Neuronal stem cell (in vitro differentiated cells): ENCODE data around the gene ATP6V1G2.

ENCODE experiments used
- DNase-seq: peaks from one replicate; pipeline ENCODE4 v3.0.0-alpha.2; 2013; ENCODE audit warnings: low spot score
- H2AFZ ChIP-seq: one replicate; pipeline ENCODE4 v1.6.1; 2013; ENCODE audit warnings: mild to moderate bottlenecking, low read length, inconsistent platforms
- H2AK5ac ChIP-seq: 2 replicates; pipeline ENCODE4 v1.6.1; 2013; ENCODE audit warnings: low read depth, mild to moderate bottlenecking, inconsistent platforms, low read length, moderate library complexity, mixed read lengths
- H2BK120ac ChIP-seq: 2 replicates; pipeline ENCODE4 v1.6.1; 2013; ENCODE audit warnings: low read depth, mild to moderate bottlenecking, inconsistent platforms, low read length, moderate library complexity, mixed read lengths
- H2BK12ac ChIP-seq: one replicate; pipeline ENCODE4 v1.6.1; 2013; ENCODE audit warnings: low read length, inconsistent platforms
- H2BK15ac ChIP-seq: 2 replicates; pipeline ENCODE4 v1.6.1; 2013; ENCODE audit warnings: mild to moderate bottlenecking, low read length, inconsistent platforms, mixed read lengths
- H2BK5ac ChIP-seq: one replicate; pipeline ENCODE4 v1.6.1; 2013; ENCODE audit warnings: inconsistent platforms, mild to moderate bottlenecking, low read length, moderate library complexity
- H3K14ac ChIP-seq: one replicate; pipeline ENCODE4 v1.6.1; 2013; ENCODE audit warnings: low read length, inconsistent platforms
- H3K18ac ChIP-seq: 2 replicates; pipeline ENCODE4 v1.6.1; 2013; ENCODE audit warnings: low read length, inconsistent platforms
- H3K23ac ChIP-seq: 2 replicates; pipeline ENCODE4 v1.6.1; 2013; ENCODE audit warnings: low read depth, mild to moderate bottlenecking, mixed read lengths, low read length, inconsistent platforms; ENCODE audit not compliant: poor library complexity
- H3K27ac ChIP-seq: replicated peaks from 3 replicates; pipeline ENCODE4 v1.5.1; 2013; ENCODE audit warnings: low read length, inconsistent platforms
- H3K27me3 ChIP-seq, 3 experiments: 2 replicates each; pipeline ENCODE4 v1.6.1; 2013; ENCODE audit warnings: low read length in 3 of 3, mild to moderate bottlenecking in 2 of 3, inconsistent platforms in 1 of 3, low read depth in 1 of 3, mixed read lengths in 1 of 3, moderate library complexity in 1 of 3; ENCODE audit not compliant: control insufficient read depth in 3 of 3, insufficient read depth in 3 of 3
- H3K36me3 ChIP-seq, 2 donors: replicated peaks in 1 of 2; 2 replicates each; pipeline ENCODE4 v1.6.1; 2013; ENCODE audit warnings: low read length in 2 of 2; ENCODE audit not compliant: control insufficient read depth in 2 of 2, insufficient read depth in 2 of 2
- H3K4ac ChIP-seq: 2 replicates; pipeline ENCODE4 v1.6.1; 2013; ENCODE audit warnings: inconsistent platforms, mild to moderate bottlenecking, low read length, moderate library complexity
- H3K4me1 ChIP-seq, 2 donors: 1 replicate in 1 of 2; 2 replicates in 1 of 2; pipeline ENCODE4 v1.6.1; 2013; ENCODE audit warnings: low read length in 2 of 2, low read depth in 1 of 2; ENCODE audit not compliant: control insufficient read depth in 2 of 2, insufficient read depth in 1 of 2
- H3K4me2 ChIP-seq: one replicate; pipeline ENCODE4 v1.6.1; 2013; ENCODE audit warnings: mild to moderate bottlenecking, low read length, inconsistent platforms; ENCODE audit not compliant: insufficient read depth, poor library complexity, severe bottlenecking
- H3K4me3 ChIP-seq, 2 donors: 2 replicates each; pipeline ENCODE4 v1.5.1; 2013; ENCODE audit warnings: low read length in 2 of 2, mild to moderate bottlenecking in 2 of 2, inconsistent platforms in 1 of 2, moderate library complexity in 1 of 2
- H3K79me1 ChIP-seq: one replicate; pipeline ENCODE4 v1.6.1; 2013; ENCODE audit warnings: low read depth, mild to moderate bottlenecking, inconsistent platforms, low read length, moderate library complexity
- H3K9ac ChIP-seq: one replicate; pipeline ENCODE4 v1.6.1; 2013; ENCODE audit warnings: mild to moderate bottlenecking, low read depth, low read length, inconsistent platforms; ENCODE audit not compliant: poor library complexity
- H3K9me3 ChIP-seq, 2 donors: replicated peaks in 1 of 2; 2 replicates each; pipeline versions ENCODE3 to v1.6.1; 2013; ENCODE audit warnings: low read length in 2 of 2, mild to moderate bottlenecking in 2 of 2, inconsistent platforms in 1 of 2, low read depth in 1 of 2, mixed read lengths in 1 of 2, moderate library complexity in 1 of 2; ENCODE audit not compliant: control insufficient read depth in 2 of 2, insufficient read depth in 1 of 2
- H4K8ac ChIP-seq: one replicate; pipeline ENCODE4 v1.6.1; 2013; ENCODE audit warnings: low read depth, mild to moderate bottlenecking, inconsistent platforms, low read length, moderate library complexity
- H4K91ac ChIP-seq: one replicate; pipeline ENCODE4 v1.6.1; 2013; ENCODE audit warnings: low read length, low read depth, mild to moderate bottlenecking, inconsistent platforms; ENCODE audit not compliant: poor library complexity
- WGBS, 2 donors: extraction: QIAGEN DNeasy Blood & Tissue Kit; methylation state at CpG; one replicate each; pipeline ENCODE4 v1.1.7; 2013; ENCODE audit warnings: missing lambda C conversion rate in 2 of 2, mixed read lengths in 1 of 2; ENCODE audit not compliant: insufficient read length in 2 of 2, insufficient replicate concordance in 1 of 2; ENCODE audit errors: extremely low coverage in 2 of 2; 5-methylcytosine and 5-hydroxymethylcytosine counted together

The ATP6V1G2 gene

GRCh38 chr6:31559958-31560696 lies 13.7 kb upstream of the ATP6V1G2 start:
- H2BK5ac ChIP-seq, result no peak overlapping the region
- no peak overlapping the region for H3K14ac ChIP-seq
- no peak overlapping the region for H2AK5ac ChIP-seq
- H2BK120ac ChIP-seq, result no peak overlapping the region
- no CpG with 5 or more reads among the region's 7 CpGs for WGBS, 2 donors
- H3K4me3 ChIP-seq, result peak overlapping the region in 1 of 2 donors; percentile 40
- peaks cover 35 to 55% of the 10 kb centered on the region in 2 donors for H3K36me3 ChIP-seq
- no peak overlapping the region for H2AFZ ChIP-seq
- no peak overlapping the region for H3K4ac ChIP-seq
- no peak overlapping the region for H3K27ac ChIP-seq
- H2BK12ac ChIP-seq, result no peak overlapping the region
- H3K18ac ChIP-seq, result no peak overlapping the region
- peaks cover 0 to 7% of the 10 kb centered on the region in 2 donors for H3K4me1 ChIP-seq
- no peak overlapping the region for H3K9ac ChIP-seq
- H4K91ac ChIP-seq, result no peak overlapping the region
- H3K4me2 ChIP-seq, result no peak overlapping the region
- H4K8ac ChIP-seq, result no peak overlapping the region
- DNase-seq, result no peak
- H3K27me3 ChIP-seq, result no peaks in the 10 kb centered on the region
- peaks cover 6% of the 10 kb centered on the region for H3K79me1 ChIP-seq
- H3K9me3 ChIP-seq, result no peaks in the 10 kb centered on the region
- H3K23ac ChIP-seq, result no peak overlapping the region
- no peak overlapping the region for H2BK15ac ChIP-seq

DNA sequence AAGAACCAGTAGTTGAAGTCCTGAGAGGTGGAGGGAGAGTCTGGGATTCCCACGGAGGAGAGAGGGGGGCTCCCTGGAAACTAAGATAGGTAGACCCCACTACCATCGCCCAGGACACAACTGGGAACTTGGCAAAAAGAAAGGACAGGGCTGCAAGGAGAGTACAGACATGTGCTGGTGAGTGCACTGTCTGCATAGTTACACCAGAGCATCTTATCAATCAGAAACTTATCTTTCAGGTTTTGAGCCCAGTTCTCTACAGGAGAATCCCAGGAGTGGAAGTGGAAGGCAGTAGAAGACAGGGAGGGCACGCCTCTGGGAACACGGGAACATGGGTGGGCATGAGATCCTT lies 13.2 kb upstream of the ATP6V1G2 start:
- no CpG with 5 or more reads among the region's 4 CpGs for WGBS, 2 donors

GRCh38 chr6:31558631-31559500 lies 12.5 kb upstream of the ATP6V1G2 start:
- Histone ChIP-seq H3K27me3 (no peaks in the 10 kb centered on the region), H3K79me1 (peaks cover 6% of the 10 kb centered on the region), H3K36me3 (peaks cover 37 to 66% of the 10 kb centered on the region in 2 donors), H3K27ac (no peak overlapping the region), H4K91ac (no peak overlapping the region), H3K9ac (no peak overlapping the region), H3K4me1 (peaks cover 0 to 7% of the 10 kb centered on the region in 2 donors), H4K8ac (no peak overlapping the region), H2BK120ac (no peak overlapping the region), H2BK5ac (no peak overlapping the region), H2AFZ (no peak overlapping the region), H3K18ac (no peak overlapping the region), H2BK12ac (no peak overlapping the region), H3K23ac (peak overlapping the region; percentile 43), H2AK5ac (no peak overlapping the region), H2BK15ac (no peak overlapping the region), H3K4ac (no peak overlapping the region), H3K4me2 (no peak overlapping the region), H3K9me3 (no peaks in the 10 kb centered on the region), H3K4me3 (no peak overlapping the region), H3K14ac (no peak overlapping the region)
- no CpG with 5 or more reads among the region's 14 CpGs for WGBS, 2 donors
- no peak for DNase-seq

More for the DNA sequence above, 13.2 kb upstream of the ATP6V1G2 start:
- H3K79me1 ChIP-seq, result peaks cover 6% of the 10 kb centered on the region
- no peak overlapping the region for H2AK5ac ChIP-seq
- no peak overlapping the region for H2AFZ ChIP-seq
- H2BK5ac ChIP-seq, result no peak overlapping the region
- H2BK120ac ChIP-seq, result no peak overlapping the region
- H3K18ac ChIP-seq, result no peak overlapping the region
- H3K4me1 ChIP-seq, result peaks cover 0 to 7% of the 10 kb centered on the region in 2 donors
- H2BK12ac ChIP-seq, result no peak overlapping the region
- no peaks in the 10 kb centered on the region for H3K27me3 ChIP-seq
- H3K4me2 ChIP-seq, result no peak overlapping the region
- H3K36me3 ChIP-seq, result peaks cover 35 to 59% of the 10 kb centered on the region in 2 donors
- no peak overlapping the region for H3K4ac ChIP-seq
- H4K91ac ChIP-seq, result no peak overlapping the region
- no peak overlapping the region for H3K4me3 ChIP-seq
- no peaks in the 10 kb centered on the region for H3K9me3 ChIP-seq
- H4K8ac ChIP-seq, result no peak overlapping the region
- no peak overlapping the region for H3K9ac ChIP-seq
- no peak overlapping the region for H3K14ac ChIP-seq
- no peak overlapping the region for H3K27ac ChIP-seq
- no peak for DNase-seq
- H3K23ac ChIP-seq, result peak overlapping the region; percentile 43
- no peak overlapping the region for H2BK15ac ChIP-seq

DNA sequence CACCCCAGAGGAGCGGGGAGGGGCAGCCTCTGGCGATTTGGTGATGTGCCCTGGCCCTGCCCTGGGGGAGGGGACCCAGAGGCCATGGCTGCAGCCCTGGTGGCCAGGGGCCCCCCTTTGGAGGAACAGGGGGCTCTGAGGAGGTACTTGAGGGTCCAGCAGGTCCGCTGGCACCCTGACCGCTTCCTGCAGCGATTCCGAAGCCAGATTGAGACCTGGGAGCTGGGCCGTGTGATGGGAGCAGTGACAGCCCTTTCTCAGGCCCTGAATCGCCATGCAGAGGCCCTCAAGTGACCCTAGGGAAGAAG lies 11.9 kb upstream of the ATP6V1G2 start:
- Histone ChIP-seq H3K79me1 (peaks cover 6% of the 10 kb centered on the region), H3K4me1 (peaks cover 0 to 7% of the 10 kb centered on the region in 2 donors), H3K4ac (no peak overlapping the region)

More for the DNA sequence above, 11.9 kb upstream of the ATP6V1G2 start:
- H2AFZ ChIP-seq, result no peak overlapping the region
- no peak overlapping the region for H3K4me3 ChIP-seq
- no peak overlapping the region for H2BK15ac ChIP-seq
- H2BK5ac ChIP-seq, result no peak overlapping the region
- H3K4me2 ChIP-seq, result no peak overlapping the region
- no peak overlapping the region for H2BK12ac ChIP-seq
- H3K23ac ChIP-seq, result peak overlapping the region; percentile 73
- no peak overlapping the region for H2AK5ac ChIP-seq
- no peaks in the 10 kb centered on the region for H3K9me3 ChIP-seq
- peaks cover 37 to 72% of the 10 kb centered on the region in 2 donors for H3K36me3 ChIP-seq
- no peaks in the 10 kb centered on the region for H3K27me3 ChIP-seq
- DNase-seq, result no peak
- no CpG with 5 or more reads among the region's 8 CpGs for WGBS, 2 donors
- H4K91ac ChIP-seq, result no peak overlapping the region
- H3K18ac ChIP-seq, result no peak overlapping the region
- no peak overlapping the region for H3K27ac ChIP-seq
- H3K14ac ChIP-seq, result no peak overlapping the region
- H4K8ac ChIP-seq, result no peak overlapping the region
- H2BK120ac ChIP-seq, result no peak overlapping the region
- no peak overlapping the region for H3K9ac ChIP-seq
